ENCODE measurements around the gene IL17RA.

- TF ChIP-seq CTCF (IDR thresholded peaks at IDR 0.05; ENCODE audit: insufficient read depth, low read depth, low read length) (no peak), EZH2 (IDR thresholded peaks at IDR 0.05; ENCODE audit: insufficient read depth, low read length) (no peak)
Measured at GRCh38 chr22:17106161-17106784, 21.5 kb downstream of the IL17RA start.

Data from astrocyte (in vitro differentiated cells and primary cell).